Measurements from ENCODE around the gene HDAC8.
"Not testable (repeated sequence)": the region's sequence is repeated elsewhere in the genome, so short reads cannot be mapped to it uniquely, and the experiment has no call there.

Gene HDAC8

DNA sequence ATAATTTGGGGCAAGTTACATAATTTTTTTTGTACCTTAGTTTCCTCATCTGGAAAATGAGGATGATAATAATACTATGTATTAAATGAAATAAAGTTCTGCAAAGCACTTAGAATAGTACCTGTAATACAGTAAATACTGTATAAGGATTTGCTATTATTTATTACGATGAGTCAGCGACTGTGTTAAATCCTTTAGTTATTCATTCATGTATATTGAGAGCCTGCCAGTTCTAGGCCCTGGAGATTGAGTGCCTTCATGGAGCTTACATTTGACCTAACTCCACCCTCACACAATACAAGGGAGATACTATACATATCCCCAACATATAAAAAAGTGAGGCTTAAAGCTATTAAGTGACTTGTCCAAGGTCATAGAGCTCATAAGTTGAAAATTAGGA, 199.9 kb downstream of the HDAC8 start:
- no peak for DNase-seq (ENCODE audit: low read depth)

DNA sequence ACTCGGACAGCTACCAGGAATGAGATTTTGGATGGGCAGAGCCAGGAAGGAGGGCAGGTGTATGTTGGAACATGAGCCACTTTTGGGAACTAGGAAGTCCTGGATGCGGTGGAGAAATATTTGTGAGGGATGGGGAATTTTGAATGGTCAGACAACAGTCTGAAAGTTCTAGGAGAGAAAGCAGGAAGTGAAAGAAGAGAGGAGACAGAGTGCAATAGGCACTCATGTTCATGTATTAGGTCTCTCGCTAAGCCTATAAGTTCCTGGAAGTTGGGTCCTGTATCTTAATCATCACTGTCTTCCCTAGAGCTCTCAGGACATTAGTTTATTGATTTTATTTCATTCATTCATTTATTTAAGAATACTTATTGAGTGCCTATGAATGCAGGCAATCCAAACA, 201.2 kb downstream of the HDAC8 start:
- no peak for DNase-seq (ENCODE audit: low read depth)

DNA sequence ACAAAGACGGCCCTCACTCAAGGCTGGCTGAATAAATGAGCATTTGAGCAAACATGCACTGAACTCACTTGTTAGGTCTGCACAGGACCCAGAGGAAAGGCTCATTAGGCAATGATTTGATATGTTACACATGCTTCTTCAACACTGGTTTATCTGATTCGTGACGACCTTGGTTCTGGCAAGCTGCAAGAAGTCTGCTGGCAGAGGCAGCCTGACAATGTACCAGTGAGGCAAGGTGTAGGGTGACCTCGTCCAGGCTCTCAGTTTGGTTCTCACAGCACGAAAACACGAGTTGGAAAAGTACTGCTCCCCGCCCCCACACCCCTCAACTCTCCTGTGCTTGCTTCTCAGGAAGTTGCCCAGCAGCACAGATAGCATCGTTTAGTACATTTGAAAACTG, 203.8 kb downstream of the HDAC8 start:
- DNase-seq (ENCODE audit: low read depth) = no peak

DNA sequence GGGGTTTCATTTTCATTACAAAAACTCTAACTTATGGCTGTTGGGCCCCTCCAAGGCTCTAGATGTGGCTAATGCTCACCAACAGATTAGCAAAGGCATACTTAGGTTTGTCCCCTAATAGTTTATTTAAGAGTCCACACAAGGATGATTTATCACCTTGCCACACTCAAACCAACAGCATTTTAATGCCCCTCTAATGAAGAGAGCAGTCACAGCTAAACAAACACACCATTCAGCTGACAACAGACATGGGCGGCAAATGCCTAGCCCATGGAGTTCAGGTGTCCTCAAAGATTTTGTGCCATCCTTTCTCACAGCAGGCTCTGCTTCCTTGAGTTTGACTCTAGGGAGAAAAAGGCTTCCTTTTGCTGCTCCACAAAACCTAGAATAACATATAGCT, 205.1 kb downstream of the HDAC8 start:
- no peak for DNase-seq (ENCODE audit: low read depth)

DNA sequence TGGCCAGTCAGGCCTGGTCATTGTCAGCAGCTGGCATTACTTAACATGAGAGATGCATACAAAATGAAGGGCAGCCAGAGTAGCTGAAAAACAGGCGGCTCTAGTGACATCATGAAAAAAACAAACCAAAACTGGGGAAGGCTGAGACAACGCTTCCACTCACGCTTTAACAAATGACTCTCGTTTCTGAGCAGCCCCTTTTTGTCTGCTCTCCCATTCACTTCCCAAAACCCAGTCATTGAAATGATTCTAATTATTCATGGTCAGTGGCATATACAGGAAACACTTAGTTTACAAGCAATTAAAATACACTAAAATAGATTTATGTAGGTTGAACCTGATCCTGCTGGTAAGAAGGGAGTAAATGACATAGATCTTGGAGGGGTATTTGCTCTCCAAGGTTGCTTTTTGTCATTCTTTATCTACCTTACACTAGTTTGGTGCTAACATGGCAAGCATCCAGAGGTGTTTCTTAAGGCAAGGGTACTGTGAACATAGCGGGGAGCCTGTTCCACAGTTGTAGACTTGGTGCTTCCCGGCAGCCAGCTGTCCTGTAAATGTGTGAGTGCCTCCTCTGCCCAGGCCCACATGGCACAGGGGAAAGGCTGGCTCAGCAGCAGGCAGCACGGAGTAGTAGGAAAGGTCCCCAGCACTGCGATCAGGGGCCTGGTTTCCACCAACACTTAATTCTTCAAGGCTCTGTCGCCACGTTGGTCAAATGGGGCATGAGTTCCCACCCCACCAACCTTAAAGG, 205.8 kb downstream of the HDAC8 start:
- DNase-seq (ENCODE audit: low read depth) = no peak

DNA sequence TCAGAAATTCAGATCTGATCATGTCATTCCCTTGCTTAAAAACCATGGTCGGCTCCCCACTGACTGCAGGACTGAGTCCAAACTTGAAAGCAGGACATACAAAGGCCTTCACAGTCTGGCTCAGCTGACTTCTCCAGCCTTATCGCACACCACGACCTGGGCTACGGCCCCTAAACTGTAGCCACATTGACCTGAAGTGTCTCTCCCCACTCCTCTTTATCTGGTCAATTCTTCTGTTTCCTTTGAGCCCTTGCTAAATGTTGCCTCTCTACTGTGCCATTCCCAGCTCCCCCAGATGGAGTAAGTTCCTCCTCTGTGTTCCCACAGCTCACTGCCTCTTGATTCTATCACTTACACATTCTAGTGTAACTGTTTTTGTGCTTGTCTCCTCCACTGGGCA, 206.5 kb downstream of the HDAC8 start:
- no peak for DNase-seq (ENCODE audit: low read depth)

DNA sequence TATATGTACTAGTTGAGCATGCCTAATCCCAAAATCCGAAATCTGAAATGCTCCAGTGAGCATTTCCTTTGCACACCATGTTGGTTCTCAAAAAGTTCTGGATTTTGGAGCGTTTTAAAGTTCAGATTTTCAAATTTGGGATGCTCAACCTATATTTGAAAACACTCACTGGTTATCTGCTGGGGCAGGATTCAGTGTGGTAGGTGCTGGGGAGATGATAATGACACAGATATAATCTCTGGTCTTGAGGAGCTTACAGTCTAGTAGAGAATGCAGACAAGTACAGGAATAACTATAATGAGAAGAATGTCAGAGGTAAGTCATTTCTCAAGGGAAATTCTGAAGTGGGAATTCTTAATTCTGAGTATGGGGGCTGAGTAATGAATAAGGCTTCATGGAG, 207.5 kb downstream of the HDAC8 start:
- DNase-seq (ENCODE audit: low read depth) = no peak

DNA sequence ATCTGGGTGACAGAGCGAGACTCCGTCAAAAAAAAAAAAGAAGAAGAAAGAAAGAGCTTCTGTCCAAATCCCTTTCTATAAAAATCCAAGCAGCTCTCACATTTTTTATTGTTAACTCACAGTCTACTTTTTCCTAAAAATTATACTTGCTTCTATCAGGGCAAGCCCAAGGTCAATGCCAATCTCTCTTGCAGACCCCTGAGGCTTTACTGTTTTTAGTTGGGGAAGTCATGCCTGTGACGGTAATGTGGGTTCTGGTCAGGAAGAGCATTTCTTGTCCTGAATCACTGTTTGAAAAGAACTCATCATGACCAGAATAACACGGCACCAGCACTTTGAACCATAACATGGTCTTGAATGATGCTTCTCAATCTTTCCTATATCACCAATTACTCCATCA, 212.3 kb downstream of the HDAC8 start:
- DNase-seq (ENCODE audit: low read depth) = no peak

DNA sequence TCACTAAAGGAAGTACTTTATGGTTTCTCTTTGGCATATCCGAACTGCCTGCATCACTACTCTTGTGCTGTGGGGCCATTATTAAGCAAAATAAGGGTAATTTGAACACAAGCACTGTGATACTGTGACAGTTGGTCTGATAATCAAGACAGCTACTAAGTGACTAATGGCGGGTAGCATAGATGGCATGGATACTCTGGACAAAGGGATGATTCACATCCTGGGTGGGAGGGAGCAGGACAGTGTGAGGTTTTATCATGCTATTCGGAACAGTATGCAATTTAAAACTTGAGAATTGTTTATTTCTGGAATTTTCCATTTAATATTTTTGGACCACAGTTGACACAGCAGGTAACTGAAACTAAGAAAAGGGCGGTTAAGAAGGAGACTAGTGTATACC, 214.3 kb downstream of the HDAC8 start:
- DNase-seq (ENCODE audit: low read depth) = no peak

DNA sequence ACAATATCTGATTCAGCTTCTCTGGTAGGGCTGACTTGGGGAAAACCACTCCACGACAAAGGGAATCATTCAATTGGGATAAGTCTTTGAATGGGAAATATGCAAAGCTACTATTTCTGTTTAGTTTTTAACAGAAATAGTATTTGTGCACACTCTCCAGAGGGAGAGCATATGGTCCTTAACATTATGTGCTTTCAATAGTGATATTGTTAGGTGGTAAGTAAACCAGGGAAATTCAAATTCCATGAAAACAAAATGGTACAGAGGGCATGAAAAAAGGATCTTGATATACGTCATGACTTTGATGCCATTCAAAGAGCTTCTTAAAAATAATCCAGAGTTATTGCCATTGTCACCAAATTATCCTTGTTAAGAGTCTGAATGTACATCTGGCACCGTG, 219.9 kb downstream of the HDAC8 start:
- DNase-seq (ENCODE audit: low read depth) = no peak

DNA sequence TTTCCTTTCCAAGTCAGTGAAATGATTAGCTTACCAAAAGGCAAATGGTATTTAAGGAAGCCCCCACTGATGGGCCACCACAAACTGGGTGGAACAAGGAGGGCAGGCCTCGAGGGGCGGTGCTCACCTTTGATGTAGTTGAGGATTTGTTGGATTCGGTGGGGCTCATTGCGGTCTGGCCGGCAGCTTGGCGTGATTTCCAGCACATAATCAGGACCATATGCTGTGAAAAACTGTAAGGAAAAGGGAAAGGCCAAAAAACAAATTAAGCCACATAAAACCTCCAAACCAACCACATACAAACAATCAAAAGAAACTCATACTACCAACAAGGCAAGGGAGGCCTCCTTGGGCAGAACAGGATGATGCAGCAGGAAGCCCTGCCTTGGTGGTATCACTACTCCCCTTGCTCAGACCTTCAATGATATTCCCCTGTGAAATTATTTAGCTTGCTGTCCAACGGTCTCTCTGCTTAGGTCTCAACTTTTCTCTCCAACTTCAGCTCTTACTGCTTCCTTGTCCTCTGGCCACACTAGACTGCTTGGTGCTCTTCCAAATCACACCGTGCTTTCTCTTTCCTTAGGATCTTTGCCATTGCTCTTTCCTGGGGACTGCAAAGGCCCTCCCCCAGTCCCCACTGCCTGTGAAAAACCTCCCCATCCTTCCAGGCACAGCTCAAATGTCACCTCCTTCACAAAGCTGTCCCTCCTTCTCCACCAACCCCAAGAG, 220.9 kb downstream of the HDAC8 start:
- DNase-seq (ENCODE audit: low read depth) = no peak

DNA sequence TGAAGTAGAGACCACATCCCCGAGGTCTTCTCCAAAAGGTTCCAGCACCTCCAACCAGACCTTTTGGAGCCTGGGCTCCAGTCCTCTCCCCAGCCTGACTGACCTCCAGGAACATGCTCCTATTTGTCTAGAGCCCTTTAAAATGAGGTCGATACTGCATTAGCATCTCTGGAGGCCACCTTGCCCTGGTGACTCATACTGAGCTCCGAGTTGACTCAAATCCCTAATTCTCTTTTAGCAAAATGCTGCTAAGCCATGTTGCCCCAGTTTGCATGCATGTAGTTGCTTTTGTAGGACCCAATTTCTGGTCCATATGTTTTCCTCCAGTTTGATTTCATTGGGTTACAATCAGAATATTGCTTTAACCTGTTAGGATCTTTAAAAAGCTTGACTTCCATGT, 223.5 kb downstream of the HDAC8 start:
- DNase-seq (ENCODE audit: low read depth) = no peak

DNA sequence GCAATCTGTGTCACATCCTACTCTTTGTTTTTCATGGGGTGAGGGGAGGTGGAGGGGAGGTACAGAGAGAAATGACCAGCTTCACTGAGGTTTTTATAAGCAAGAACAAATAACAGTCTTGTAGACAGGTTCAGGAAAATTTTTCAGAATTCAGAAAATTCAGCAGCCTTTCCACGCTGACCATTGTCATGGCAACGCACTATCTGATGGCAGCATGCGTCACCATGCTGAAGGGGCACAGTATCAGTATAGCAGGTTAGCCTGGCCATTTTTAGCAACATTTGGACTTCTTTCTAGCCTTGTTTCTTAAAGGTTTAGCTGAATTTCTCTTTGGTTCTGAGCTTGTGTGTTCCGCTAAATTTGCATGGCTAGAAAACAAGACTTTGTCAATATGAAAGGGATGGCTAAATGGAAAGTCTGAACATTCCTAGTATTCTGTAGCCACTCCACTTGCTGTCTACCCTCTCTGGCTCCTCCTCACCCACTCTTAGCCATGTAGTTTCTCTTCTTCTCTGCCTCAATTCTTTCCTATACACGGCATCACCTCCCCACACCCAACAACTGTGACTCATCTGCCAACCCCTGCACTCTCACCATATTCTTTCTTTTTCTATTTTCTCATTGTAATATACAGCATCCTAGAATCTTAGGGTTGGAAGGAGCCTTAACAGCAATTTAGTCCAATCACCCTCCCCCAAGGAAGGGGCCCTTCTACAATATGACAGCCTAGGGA, 224.2 kb downstream of the HDAC8 start:
- DNase-seq (ENCODE audit: low read depth) = no peak

DNA sequence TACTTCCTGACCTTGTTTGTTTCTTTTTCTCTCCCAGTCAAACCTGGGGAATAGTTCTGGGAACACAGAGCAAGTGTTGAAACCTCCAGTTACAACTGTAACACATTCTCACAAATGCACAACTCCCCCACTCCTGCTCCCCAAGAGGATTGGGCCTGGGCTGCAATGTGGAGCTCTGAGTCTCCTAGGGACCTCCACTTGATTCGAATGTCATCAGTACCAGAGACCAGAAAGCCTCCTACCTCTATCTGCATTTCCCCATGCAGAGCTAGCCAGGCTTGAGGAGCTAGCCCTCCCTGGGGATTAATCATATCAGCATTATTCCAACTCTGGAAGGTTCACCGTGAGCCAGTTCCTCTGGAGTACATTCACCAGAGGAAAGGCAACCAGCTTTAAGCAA, 225.3 kb downstream of the HDAC8 start:
- DNase-seq (ENCODE audit: low read depth) = no peak

DNA sequence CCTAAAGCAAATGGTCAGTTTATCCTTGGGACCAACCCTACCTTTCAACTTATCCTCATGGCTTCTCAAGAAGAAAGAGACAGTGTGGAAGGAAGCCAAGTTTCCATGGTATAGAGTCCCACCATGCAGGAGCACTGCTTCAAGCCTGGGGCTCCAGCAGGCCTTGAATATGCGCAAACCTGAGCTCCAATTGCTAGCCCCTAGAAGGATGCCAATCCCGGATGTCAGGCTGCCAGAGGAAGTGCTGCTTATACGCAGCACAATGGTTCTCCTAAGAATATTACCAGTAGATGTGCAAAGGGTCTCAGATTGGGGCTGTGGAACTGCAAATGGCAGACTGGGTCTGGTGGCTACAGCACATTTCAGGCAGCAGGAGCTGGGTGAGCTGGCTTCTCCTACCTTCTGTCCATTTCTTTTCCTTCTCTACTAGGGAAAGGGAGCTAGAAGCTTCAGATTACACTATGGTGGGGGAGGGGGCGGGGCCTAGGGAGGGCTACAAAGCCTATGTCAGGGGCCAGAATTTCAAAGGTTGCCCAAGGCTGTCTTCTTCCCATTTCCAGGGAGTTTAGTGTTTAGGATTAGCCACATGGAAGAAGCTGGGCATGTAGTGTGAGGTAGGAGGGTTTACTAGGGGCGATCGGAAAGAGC, 226.2 kb downstream of the HDAC8 start:
- no peak for DNase-seq (ENCODE audit: low read depth)

DNA sequence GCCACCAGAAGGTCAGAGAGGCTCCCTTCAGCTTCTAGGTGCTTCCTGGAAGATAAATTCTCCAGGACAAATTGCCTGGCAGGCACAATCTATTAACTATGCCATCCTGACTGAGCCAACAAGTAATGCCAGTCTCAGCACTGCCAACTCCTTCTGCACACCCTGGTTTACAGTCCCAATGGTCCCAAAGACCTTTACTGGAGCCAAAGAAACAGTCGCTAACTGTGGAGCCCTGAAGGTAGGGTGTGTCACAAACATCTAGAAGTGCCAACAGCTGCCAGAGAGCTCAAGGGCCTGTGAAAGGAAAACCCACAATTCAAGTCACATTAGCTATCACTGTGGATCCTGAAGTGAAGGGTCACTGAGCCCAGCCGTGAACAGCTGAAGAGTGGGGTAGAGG, 232.0 kb downstream of the HDAC8 start:
- DNase-seq (ENCODE audit: low read depth) = no peak

DNA sequence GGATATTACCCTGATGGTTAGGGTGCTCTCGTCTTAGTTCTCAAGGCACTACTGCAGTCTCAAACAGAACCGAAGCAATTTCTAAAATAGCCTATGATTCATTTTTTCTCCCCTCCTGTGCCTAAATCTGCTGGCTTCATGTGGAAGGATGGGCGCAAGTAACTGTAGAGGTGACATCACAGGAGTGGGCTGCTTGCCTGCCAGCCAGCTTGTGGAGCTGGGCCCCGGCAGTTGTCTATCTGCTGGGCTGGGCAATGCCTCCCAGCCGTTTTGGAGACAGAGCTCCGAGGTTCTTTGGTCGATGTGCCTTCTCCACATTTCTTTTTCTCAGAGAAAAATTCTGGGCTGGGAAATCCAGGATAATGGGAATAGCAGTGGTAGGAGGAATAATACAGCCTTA, 232.6 kb downstream of the HDAC8 start:
- no peak for DNase-seq (ENCODE audit: low read depth)

DNA sequence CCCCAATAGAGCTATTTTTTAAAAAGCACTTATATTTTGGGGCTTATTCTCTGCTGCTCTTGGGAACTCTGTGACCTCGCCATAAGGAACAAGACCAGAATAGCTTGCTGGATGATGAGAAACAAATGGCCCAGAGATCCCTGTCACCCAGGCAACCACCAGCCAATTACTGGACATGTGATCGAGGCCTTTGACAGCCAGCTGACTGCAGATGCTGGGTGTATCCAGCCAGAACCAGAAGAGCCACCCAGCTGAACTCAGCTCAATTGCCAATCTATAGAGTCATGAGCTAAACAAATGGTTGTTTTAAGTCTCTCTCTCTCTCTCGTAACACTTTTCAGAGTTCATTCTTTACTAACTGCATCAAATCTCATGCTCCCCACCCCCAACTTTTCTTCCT, 242.5 kb downstream of the HDAC8 start:
- no peak for DNase-seq (ENCODE audit: low read depth)

DNA sequence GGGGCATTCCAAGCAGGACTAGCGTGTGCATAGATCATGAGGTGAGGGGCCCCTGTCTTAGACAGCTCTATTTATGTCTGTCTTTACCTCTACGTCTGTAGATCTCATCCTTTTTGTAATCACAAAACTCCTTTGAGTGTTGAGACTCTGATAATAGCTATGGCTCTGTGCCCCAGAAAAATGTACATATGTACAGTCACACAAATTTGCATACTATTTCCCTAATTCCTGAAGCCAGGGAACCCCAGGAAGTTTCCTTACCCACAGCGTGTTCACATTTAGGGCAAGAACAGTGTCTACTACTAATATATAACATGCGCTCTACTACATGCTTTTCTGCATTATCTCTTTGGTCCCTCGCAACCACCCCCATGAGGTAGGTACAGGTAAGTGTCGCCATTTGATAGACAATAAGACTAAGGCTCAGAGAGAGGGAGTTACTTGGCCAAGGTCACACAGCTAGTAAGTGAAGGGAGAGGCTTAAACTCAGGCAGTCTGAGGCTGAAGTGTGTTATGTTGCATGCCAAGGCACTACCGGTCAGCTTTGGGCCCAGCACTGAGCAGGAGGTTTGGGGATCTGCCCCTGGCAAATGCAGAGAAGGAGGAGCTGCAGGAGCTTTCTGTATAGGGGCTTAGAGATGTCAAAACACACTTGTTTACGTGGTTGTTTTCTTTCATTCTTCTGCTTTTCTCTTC, 245.9 kb downstream of the HDAC8 start:
- DNase-seq (ENCODE audit: low read depth) = no peak

DNA sequence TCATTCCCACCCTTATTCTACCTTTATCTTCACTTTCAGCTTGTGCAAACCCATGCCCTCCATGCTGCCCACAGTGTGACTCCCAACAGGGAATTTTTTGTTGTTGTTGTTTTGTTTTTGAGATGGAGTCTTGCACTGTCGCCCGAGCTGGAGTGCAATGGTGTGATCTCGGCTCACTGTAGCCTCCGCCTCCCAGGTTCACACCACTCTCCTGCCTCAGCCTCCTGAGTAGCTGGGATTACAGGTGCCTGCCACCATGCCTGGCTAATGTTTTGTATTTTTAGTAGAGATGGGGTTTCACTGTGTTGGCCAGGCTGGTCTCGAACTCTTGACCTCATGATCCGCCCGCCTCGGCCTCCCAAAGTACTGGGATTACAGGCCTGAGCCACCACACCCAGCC, 253.0 kb downstream of the HDAC8 start:
- not testable (repeated sequence) for DNase-seq (ENCODE audit: low read depth)

DNA sequence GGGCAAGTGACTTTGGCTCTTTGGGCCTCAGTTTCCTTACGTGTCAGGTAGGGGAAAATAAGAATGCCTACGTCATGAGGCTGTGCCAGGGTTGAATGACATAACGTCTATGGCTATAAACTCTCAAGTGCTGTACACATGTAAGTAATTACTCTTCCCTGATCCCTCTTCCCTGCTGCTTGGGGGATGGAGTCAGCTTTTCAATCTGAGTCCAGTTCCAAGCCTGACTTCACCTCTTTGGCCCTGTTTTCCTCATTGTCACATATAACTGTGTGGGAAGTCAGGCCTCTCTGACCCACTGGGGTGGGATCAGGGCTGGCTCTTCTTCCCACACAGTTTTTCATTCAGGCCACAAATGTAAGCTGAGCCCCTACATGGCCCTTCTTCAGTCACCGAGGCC, 255.5 kb downstream of the HDAC8 start:
- no peak for DNase-seq (ENCODE audit: low read depth)
